ENCODE measurements around the gene DOCK2.

- TF ChIP-seq CTCF (conservative IDR thresholded peaks at IDR 0.05; ENCODE audit: low read length) = no peak
- TF ChIP-seq EZH2phosphoT487 (IDR thresholded peaks at IDR 0.05; ENCODE audit: borderline replicate concordance) = no peak
These were observed 391.0 kb downstream of the DOCK2 start for GRCh38 chr5:170028124-170028523.

Measured in Loucy (cell line).